ENCODE data around the gene PPM1J. TPM values are rescaled to one million over a fixed set of nuclear protein-coding genes. Genes with fewer than 3 reads are reported as not detected.

The PPM1J gene
- total and polyA plus RNA-seq, 2 of the 13 experiments (the other 11 are each of a cell fraction or from before 2014, with no cell fraction given), result 0.07 to 0.22 TPM

DNA sequence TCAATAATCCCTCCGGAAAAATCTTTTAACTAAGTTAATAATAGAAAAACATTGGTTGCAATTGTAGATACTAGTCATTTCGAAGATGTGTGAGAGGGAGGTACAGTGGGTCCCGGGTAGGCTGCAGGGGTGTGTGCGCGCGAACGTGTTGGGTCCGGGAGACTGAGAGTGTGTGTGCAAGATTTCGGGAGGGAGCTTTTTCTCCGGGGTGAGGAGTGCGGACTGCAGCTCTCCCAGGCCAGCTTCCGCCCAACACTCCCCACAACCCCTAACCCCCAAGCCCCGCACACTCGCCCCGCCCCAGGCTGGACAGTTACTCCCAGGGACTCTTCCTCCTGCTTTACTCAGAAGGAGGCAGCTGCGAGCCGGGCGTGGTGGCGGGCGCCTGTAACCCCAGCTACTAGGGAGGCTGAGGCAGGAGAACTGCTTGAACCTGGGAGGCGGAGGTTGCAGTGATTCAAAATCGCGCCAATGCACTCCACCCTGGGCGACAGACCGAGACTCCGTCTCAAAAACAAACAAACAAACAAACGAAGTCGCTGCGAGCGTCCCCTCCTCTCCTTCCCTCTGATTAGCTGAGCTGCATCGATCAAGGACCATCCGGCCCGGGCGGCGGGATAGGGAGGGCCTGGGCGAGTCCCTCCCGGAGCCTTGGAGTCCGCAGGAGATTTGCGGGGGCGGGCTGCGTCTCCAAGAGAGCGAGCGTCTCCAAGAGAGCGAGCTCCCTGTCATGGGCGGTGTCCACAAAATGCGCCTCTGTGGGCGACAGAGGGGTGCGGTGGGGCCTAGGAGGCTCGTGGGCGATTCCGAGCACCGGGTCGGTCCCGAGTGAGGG lies 28.3 kb upstream of the PPM1J start:
- H3K4me1 ChIP-seq (ENCODE audit: insufficient read depth, low read length), result no peaks in the 10 kb centered on the region
- no peaks in the 10 kb centered on the region for H4K20me1 ChIP-seq (ENCODE audit: insufficient read depth, low read length)
- TF ChIP-seq ZNF629 (CRISPR knock-in tag; conservative IDR thresholded peaks at IDR 0.05) (no peak), ZNF567 (CRISPR knock-in tag; IDR thresholded peaks at IDR 0.05; ENCODE audit: borderline replicate concordance) (no peak), PCBP1 (IDR thresholded peaks at IDR 0.05; ENCODE audit: borderline replicate concordance, low read depth, low read length) (no peak), GFI1 (CRISPR knock-in tag; IDR thresholded peaks at IDR 0.05; ENCODE audit: borderline replicate concordance) (no peak), HOXD1 (CRISPR knock-in tag; IDR thresholded peaks at IDR 0.05) (no peak), ZNF30 (CRISPR knock-in tag; IDR thresholded peaks at IDR 0.05) (no peak), NCOR1 (IDR thresholded peaks at IDR 0.05; ENCODE audit: borderline replicate concordance, low read length) (no peak)
- no peaks in the 10 kb centered on the region for H3K9me3 ChIP-seq (ENCODE audit: low read length)
- DNase-seq (ENCODE audit: low spot score), result no peak
- in situ Hi-C loops (cut with HindIII; ENCODE audit: extremely low pct_ligation_motif_present, low pct_unique_long_range_greater_than_20kb) (no loop called here), intact Hi-C loops (cut with micrococcal nuclease; ENCODE audit: unreplicated experiment) (no loop called here)
- no peak for FAIRE-seq
- no peak overlapping the region for H2AFZ ChIP-seq (ENCODE audit: low read length)
- no peaks in the 10 kb centered on the region for H3K36me3 ChIP-seq (replicated peaks in 1 of 2; ENCODE audit: control insufficient read depth in 1 of 2, insufficient read depth in 2 of 2, low read length in 2 of 2)
- H3K79me2 ChIP-seq (ENCODE audit: insufficient read depth, low read length), result no peaks in the 10 kb centered on the region
- no peak overlapping the region for H3K4me3 ChIP-seq (replicated peaks in 1 of 3; ENCODE audit: insufficient read depth in 1 of 3, low read depth in 2 of 3, low read length in 3 of 3)
- no peak overlapping the region for H3K27ac ChIP-seq (ENCODE audit: extremely low read length, insufficient read depth, low read length)
- H3K4me2 ChIP-seq (ENCODE audit: low read depth, low read length), result no peak overlapping the region
- ChIA-PET POLR2A (no interaction called here), CTCF (ENCODE audit: low intra/inter-chr PET ratio, low total read pairs) (no interaction called here)
- 0 out of 5 replicates have a peak, but pooled peaks cover 0 to 4% of the 10 kb centered on the region in 2 experiments for H3K27me3 ChIP-seq (ENCODE audit: control insufficient read depth in 1 of 2, insufficient read depth in 2 of 2, low read length in 2 of 2)
- WGBS (ENCODE audit: low lambda C conversion rate), result 78% methylated on average over 44 of the region's 54 CpGs
- no peak for ATAC-seq
- BruUV-seq (replicated peaks), result no TSS peak
- no peak overlapping the region for H3K9ac ChIP-seq (ENCODE audit: insufficient read depth, low read depth, low read length)

DNA sequence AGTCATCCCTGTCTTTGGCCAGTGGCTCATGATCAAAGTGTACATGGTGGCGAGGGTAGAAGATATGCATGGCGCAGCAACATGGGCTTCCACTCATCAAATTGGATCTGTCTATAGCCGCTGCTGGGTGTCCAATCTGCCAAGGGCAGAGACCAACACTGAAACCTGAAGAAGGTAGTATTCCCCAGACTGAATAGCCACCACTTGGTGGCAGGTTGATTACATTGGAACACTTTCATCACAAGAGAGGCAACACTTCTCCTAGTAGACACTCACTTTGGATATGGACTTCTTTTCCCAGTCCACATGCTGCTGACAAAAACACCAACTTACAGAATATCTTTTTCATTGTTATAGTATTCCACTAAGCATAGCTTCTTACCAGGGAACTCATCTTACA lies 22.4 kb upstream of the PPM1J start:
- ATAC-seq (peak; percentile 63), DNase-seq (ENCODE audit: low spot score) (no peak), FAIRE-seq (no peak)
- WGBS (ENCODE audit: low lambda C conversion rate), result 15% methylated on average over 3 of the region's 3 CpGs
- Histone ChIP-seq H3K4me2 (ENCODE audit: low read depth, low read length) (no peak overlapping the region), H3K27ac (ENCODE audit: extremely low read length, insufficient read depth, low read length) (no peak overlapping the region), H3K79me2 (ENCODE audit: insufficient read depth, low read length) (no peaks in the 10 kb centered on the region), H4K20me1 (ENCODE audit: insufficient read depth, low read length) (no peaks in the 10 kb centered on the region), H3K9ac (ENCODE audit: insufficient read depth, low read depth, low read length) (no peak overlapping the region), H3K9me3 (ENCODE audit: low read length) (no peaks in the 10 kb centered on the region), H3K4me3 (replicated peaks in 1 of 3; ENCODE audit: insufficient read depth in 1 of 3, low read depth in 2 of 3, low read length in 3 of 3) (no peak overlapping the region), H3K36me3 (replicated peaks in 1 of 2; ENCODE audit: control insufficient read depth in 1 of 2, insufficient read depth in 2 of 2, low read length in 2 of 2) (no peaks in the 10 kb centered on the region), H3K4me1 (ENCODE audit: insufficient read depth, low read length) (no peaks in the 10 kb centered on the region), H3K27me3 (ENCODE audit: control insufficient read depth in 1 of 2, insufficient read depth in 2 of 2, low read length in 2 of 2) (0 out of 5 replicates have a peak, but pooled peaks cover 0 to 4% of the 10 kb centered on the region in 2 experiments), H2AFZ (ENCODE audit: low read length) (no peak overlapping the region)
- TF ChIP-seq, protein P1, sequence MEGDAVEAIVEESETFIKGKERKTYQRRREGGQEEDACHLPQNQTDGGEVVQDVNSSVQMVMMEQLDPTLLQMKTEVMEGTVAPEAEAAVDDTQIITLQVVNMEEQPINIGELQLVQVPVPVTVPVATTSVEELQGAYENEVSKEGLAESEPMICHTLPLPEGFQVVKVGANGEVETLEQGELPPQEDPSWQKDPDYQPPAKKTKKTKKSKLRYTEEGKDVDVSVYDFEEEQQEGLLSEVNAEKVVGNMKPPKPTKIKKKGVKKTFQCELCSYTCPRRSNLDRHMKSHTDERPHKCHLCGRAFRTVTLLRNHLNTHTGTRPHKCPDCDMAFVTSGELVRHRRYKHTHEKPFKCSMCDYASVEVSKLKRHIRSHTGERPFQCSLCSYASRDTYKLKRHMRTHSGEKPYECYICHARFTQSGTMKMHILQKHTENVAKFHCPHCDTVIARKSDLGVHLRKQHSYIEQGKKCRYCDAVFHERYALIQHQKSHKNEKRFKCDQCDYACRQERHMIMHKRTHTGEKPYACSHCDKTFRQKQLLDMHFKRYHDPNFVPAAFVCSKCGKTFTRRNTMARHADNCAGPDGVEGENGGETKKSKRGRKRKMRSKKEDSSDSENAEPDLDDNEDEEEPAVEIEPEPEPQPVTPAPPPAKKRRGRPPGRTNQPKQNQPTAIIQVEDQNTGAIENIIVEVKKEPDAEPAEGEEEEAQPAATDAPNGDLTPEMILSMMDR (CRISPR knock-in tag; IDR thresholded peaks at IDR 0.05), result peak; percentile 39
- no peak for TF ChIP-seq RNF2 (conservative IDR thresholded peaks at IDR 0.05; ENCODE audit: low read depth)
- peak; percentile 46 for TF ChIP-seq STAG1 (CRISPR knock-in tag; IDR thresholded peaks at IDR 0.05)
- CTCF ChIA-PET (ENCODE audit: low intra/inter-chr PET ratio, low total read pairs), result no interaction called here
- intact Hi-C loops (cut with micrococcal nuclease; ENCODE audit: unreplicated experiment) (no loop called here), in situ Hi-C loops (cut with HindIII; ENCODE audit: extremely low pct_ligation_motif_present, low pct_unique_long_range_greater_than_20kb) (no loop called here)
- POLR2A ChIA-PET, result no interaction called here
- BruUV-seq (replicated peaks), result no TSS peak

Data from HepG2 (cell line).